Stimulated activated memory B cell treated with anti-CD40 and anti-IgM and Interleukin-4, amounts not matched to agents 10 μg/mL and 1 μg/mL and 100 μg/mL, for 72 hours (primary cell): ENCODE results near the gene KLK12.
A peak's percentile ranks its signal among the peaks of the same experiment; 100 is the strongest.

ENCODE experiments used
- ATAC-seq: fragments of 150-1000 bp; cut with Tn5 transposase; 2 replicates; pipeline ENCODE4 v1.10.0; 2021
- H3K27ac Mint-ChIP-seq: one replicate; pipeline ENCODE4 v1.8.0; 2022; ENCODE audit warnings: mild to moderate bottlenecking, mixed read lengths
- H3K27me3 Mint-ChIP-seq: one replicate; pipeline ENCODE4 v1.8.0; 2022; ENCODE audit warnings: mixed read lengths
- H3K36me3 Mint-ChIP-seq: one replicate; pipeline ENCODE4 v1.8.0; 2022; ENCODE audit warnings: mixed read lengths
- H3K4me1 Mint-ChIP-seq: one replicate; pipeline ENCODE4 v1.8.0; 2022; ENCODE audit warnings: mixed read lengths
- H3K4me3 Mint-ChIP-seq: one replicate; pipeline ENCODE4 v1.8.0; 2022; ENCODE audit warnings: mild to moderate bottlenecking, moderate library complexity, mixed read lengths
- H3K9me3 Mint-ChIP-seq: one replicate; pipeline ENCODE4 v1.8.0; 2022; ENCODE audit warnings: mixed read lengths

The KLK12 gene

GRCh38 chr19:51027126-51027806 lies 7.5 kb downstream of the KLK12 start:
- Mint-ChIP-seq H3K4me3 (no peak overlapping the region), H3K27me3 (peaks cover 63% of the 10 kb centered on the region), H3K27ac (no peak overlapping the region), H3K36me3 (no peaks in the 10 kb centered on the region), H3K9me3 (peaks cover 17% of the 10 kb centered on the region), H3K4me1 (no peaks in the 10 kb centered on the region)
- no peak for ATAC-seq

- Mint-ChIP-seq H3K4me1 (no peaks in the 10 kb centered on the region), H3K36me3 (no peaks in the 10 kb centered on the region), H3K9me3 (peaks cover 16% of the 10 kb centered on the region), H3K27ac (no peak within 1 kb of the TSS), H3K27me3 (peaks cover 57% of the 10 kb centered on the region), H3K4me3 (no peak within 1 kb of the TSS)
- ATAC-seq = peak; percentile 48
These were observed 8.3 kb downstream of the KLK12 start, which contains the start of gene KLK11 for GRCh38 chr19:51026554-51026831. Gene KLK11 (minus strand): TSS chr19:51026616. CDS start chr19:51025631, 985 bp downstream.

DNA sequence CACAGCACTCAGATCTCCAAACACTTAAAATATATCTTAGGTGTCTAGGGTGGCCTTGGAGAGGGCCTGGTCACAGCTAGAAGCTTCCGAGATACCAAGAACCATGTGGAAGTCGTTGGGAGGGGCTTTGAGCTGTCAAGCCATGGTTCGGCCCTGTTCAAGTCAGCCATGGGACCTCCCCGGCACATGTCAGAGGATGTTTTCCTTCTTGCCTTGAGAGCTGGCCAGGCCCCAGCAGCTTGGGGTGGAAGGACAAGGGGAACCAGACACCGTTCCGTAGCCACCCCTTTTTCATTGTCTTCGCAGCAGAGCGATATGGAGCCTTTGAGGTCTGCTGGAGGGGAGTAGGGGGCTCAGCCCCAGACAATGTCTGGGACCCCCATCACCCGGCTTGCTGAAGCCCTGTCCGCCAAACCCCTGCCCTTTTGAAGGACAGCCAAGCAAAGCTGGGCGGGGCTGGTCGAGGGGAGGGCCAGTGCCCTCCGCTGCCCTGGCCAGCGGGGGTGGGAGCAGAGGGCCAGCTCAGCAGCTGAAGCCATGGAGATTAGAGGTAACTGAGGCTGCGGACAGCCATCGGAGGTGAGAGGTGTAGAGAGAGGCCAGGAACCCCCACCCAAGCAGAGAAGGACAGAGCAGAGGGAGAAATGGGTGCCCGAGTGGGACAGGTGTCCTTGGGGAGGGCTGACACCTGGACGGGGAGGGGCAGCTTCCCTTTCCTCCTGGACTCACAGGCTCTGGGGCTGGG lies 8.8 kb downstream of the KLK12 start:
- Mint-ChIP-seq H3K36me3 (no peaks in the 10 kb centered on the region), H3K4me3 (no peak overlapping the region), H3K4me1 (no peaks in the 10 kb centered on the region), H3K27ac (no peak overlapping the region), H3K9me3 (peaks cover 10% of the 10 kb centered on the region), H3K27me3 (peaks cover 52% of the 10 kb centered on the region)
- ATAC-seq = peak; percentile 22

- no peaks in the 10 kb centered on the region for H3K4me1 Mint-ChIP-seq
- peaks cover 5% of the 10 kb centered on the region for H3K9me3 Mint-ChIP-seq
- H3K4me3 Mint-ChIP-seq = no peak overlapping the region
- H3K27ac Mint-ChIP-seq = no peak overlapping the region
- ATAC-seq = no peak
- no peaks in the 10 kb centered on the region for H3K36me3 Mint-ChIP-seq
- H3K27me3 Mint-ChIP-seq = peaks cover 46% of the 10 kb centered on the region
These were observed 9.4 kb downstream of the KLK12 start for GRCh38 chr19:51025401-51025800.

GRCh38 chr19:51024924-51025323 lies 9.9 kb downstream of the KLK12 start:
- ATAC-seq = no peak

GRCh38 chr19:51023946-51024345 lies 10.9 kb downstream of the KLK12 start:
- no peak for ATAC-seq
- Mint-ChIP-seq H3K4me1 (peaks cover 6% of the 10 kb centered on the region), H3K27me3 (peaks cover 58% of the 10 kb centered on the region), H3K9me3 (peaks cover 5% of the 10 kb centered on the region), H3K36me3 (no peaks in the 10 kb centered on the region), H3K4me3 (no peak overlapping the region), H3K27ac (no peak overlapping the region)

More at GRCh38 chr19:51024924-51025323, 9.9 kb downstream of the KLK12 start:
- Mint-ChIP-seq H3K36me3 (no peaks in the 10 kb centered on the region), H3K27me3 (peaks cover 49% of the 10 kb centered on the region), H3K27ac (no peak overlapping the region), H3K9me3 (peaks cover 5% of the 10 kb centered on the region), H3K4me1 (peaks cover 3% of the 10 kb centered on the region), H3K4me3 (no peak overlapping the region)

DNA sequence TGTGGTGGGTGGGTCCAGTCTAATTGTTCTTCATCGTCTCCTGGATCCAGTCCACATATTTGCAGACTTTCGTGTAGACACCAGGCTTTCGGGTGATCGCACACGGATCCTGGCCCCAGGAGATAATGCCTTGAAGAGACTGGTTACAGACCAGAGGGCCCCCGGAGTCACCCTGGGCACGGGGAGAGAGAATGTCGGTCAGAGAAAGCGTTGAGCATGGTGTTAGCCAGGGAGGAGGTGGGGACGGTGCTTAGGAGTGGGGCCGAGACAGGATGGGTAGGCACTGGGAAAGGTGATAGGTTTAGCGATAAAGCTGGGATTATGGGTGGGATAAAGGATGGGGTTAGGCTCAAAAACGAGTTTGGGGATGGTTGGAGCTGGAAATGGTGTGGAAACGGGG lies 12.3 kb downstream of the KLK12 start:
- Mint-ChIP-seq H3K27ac (no peak overlapping the region), H3K27me3 (peaks cover 69% of the 10 kb centered on the region), H3K36me3 (peaks cover 7% of the 10 kb centered on the region), H3K4me1 (peaks cover 17% of the 10 kb centered on the region), H3K9me3 (peaks cover 10% of the 10 kb centered on the region), H3K4me3 (no peak overlapping the region)
- no peak for ATAC-seq

DNA sequence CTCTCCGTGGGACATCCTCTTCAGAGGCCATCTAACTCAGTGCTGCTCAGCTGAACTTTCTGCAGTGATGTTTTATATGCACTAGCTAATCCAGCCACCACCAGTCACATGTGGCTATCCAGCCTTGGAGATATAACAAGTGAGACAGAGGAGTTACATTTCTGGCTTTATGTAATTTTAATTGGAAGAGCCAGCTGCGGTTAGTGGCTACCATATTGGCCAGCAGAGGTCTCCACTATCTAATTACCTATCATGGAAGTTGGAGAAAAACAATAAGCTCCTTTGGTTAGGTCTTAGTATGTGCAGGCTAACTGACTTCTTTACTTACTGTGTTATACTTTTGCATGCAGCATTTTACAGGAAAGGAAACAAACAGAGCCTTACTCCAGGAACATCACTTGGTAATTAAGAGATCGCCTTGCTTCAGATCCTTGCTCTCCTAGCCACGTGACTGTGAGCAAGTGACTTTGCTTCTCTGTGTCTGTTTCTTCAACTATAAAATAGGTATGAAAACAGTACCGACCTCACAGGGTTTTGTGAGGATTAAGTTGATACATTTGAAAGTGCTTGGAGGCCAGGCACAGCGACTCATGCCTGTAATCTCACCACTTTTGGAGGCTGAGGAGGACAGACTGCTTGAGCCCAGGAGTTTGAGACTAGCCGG lies 13.7 kb downstream of the KLK12 start:
- Mint-ChIP-seq H3K36me3 (peaks cover 14% of the 10 kb centered on the region), H3K9me3 (peaks cover 13% of the 10 kb centered on the region), H3K27me3 (peaks cover 71% of the 10 kb centered on the region), H3K4me3 (no peak overlapping the region), H3K4me1 (peaks cover 26% of the 10 kb centered on the region), H3K27ac (no peak overlapping the region)
- no peak for ATAC-seq

DNA sequence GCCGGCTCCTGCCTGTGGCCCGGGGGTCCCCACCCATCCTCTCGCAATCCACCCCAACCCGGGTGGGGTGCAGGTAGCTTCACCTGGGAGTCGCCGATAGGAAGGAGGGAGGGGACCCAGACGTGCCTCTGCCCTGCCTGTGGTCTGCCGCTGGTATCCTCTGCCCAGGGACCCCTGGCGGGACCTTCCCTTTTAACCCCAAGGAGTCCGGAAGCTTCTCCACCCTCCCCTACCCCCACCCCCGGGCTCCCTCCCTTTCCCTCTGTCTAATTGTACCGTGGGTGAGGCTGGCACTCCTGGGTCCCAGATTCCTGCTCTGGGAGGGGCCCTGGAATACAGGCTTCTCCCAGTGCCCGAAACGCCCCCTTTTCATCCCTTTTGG lies 15.3 kb downstream of the KLK12 start, which contains the start of gene KLK10:
KLK10 (minus strand) TSS at position 166 of the 382 bp plus-strand sequence. CDS start 579 bp downstream, outside the sequence.
- no peak for ATAC-seq
- Mint-ChIP-seq H3K4me3 (peak within 1 kb of the TSS; percentile 24), H3K36me3 (peaks cover 18% of the 10 kb centered on the region), H3K4me1 (peaks cover 26% of the 10 kb centered on the region), H3K9me3 (peaks cover 16% of the 10 kb centered on the region), H3K27me3 (peaks cover 82% of the 10 kb centered on the region), H3K27ac (peak within 1 kb of the TSS; percentile 50)

GRCh38 chr19:51018745-51019543 lies 15.9 kb downstream of the KLK12 start:
- H3K4me1 Mint-ChIP-seq = peaks cover 26% of the 10 kb centered on the region
- peak overlapping the region; percentile 50 for H3K27ac Mint-ChIP-seq
- H3K9me3 Mint-ChIP-seq = peaks cover 16% of the 10 kb centered on the region
- H3K36me3 Mint-ChIP-seq = peaks cover 18% of the 10 kb centered on the region
- peak overlapping the region; percentile 24 for H3K4me3 Mint-ChIP-seq
- peak; percentile 50 for ATAC-seq
- peaks cover 82% of the 10 kb centered on the region for H3K27me3 Mint-ChIP-seq

- Mint-ChIP-seq H3K9me3 (peaks cover 11% of the 10 kb centered on the region), H3K27me3 (peaks cover 72% of the 10 kb centered on the region), H3K36me3 (peaks cover 18% of the 10 kb centered on the region), H3K4me3 (no peak overlapping the region), H3K27ac (no peak overlapping the region), H3K4me1 (peaks cover 26% of the 10 kb centered on the region)
- ATAC-seq = no peak
These were observed 17.8 kb downstream of the KLK12 start for GRCh38 chr19:51016798-51017683.

- H3K4me3 Mint-ChIP-seq = no peak overlapping the region
- H3K27me3 Mint-ChIP-seq = peaks cover 76% of the 10 kb centered on the region
- peaks cover 11% of the 10 kb centered on the region for H3K9me3 Mint-ChIP-seq
- H3K4me1 Mint-ChIP-seq = peaks cover 26% of the 10 kb centered on the region
- H3K36me3 Mint-ChIP-seq = peaks cover 18% of the 10 kb centered on the region
- no peak for ATAC-seq
- no peak overlapping the region for H3K27ac Mint-ChIP-seq
These were observed 19.0 kb downstream of the KLK12 start for GRCh38 chr19:51015691-51016267.

GRCh38 chr19:51014242-51014641 lies 20.6 kb downstream of the KLK12 start:
- Mint-ChIP-seq H3K36me3 (peaks cover 18% of the 10 kb centered on the region), H3K4me1 (peaks cover 20% of the 10 kb centered on the region), H3K4me3 (no peak overlapping the region), H3K27me3 (peaks cover 79% of the 10 kb centered on the region), H3K27ac (no peak overlapping the region), H3K9me3 (peaks cover 11% of the 10 kb centered on the region)
- ATAC-seq = no peak

DNA sequence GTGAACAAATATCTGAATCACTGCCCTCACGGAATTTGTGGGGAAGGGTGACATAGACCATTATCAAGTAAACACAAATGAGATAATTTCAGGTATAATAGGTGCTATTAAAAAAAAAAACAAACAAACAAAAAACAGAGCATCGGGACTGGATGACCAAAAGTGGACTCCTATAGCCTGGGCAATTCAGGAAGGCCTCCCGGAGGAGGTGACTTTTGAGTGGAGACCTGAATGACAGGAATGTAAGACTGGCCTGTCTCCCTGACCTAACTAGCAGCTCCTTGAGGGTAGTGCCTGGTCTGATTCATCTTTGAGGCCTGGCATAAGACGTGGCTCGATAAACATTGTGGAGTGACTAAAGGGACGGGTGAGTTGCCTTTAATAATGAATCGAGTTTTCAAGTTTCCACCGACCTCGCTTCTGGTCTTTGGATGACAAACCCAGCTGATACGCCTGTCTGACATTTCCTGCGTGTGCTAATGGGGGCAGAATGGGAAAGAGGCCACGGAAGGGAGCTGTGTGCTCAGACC lies 22.1 kb downstream of the KLK12 start:
- Mint-ChIP-seq H3K9me3 (peaks cover 7% of the 10 kb centered on the region), H3K4me3 (no peak overlapping the region), H3K27me3 (peaks cover 71% of the 10 kb centered on the region)

More for the DNA sequence above, 22.1 kb downstream of the KLK12 start:
- ATAC-seq = no peak
- H3K4me1 Mint-ChIP-seq = peaks cover 9% of the 10 kb centered on the region
- H3K36me3 Mint-ChIP-seq = peaks cover 12% of the 10 kb centered on the region
- H3K27ac Mint-ChIP-seq = no peak overlapping the region
